ENCODE data around the gene DCXR. TPM values are rescaled to one million over a fixed set of nuclear protein-coding genes. Genes with fewer than 3 reads are reported as not detected.

DCXR gene
- total and polyA plus RNA-seq, 2 of the 13 experiments (the other 11 are each of a cell fraction or from before 2014, with no cell fraction given): 287 to 311 TPM

- TF ChIP-seq RERE (CRISPR knock-in tag; IDR thresholded peaks at IDR 0.05; ENCODE audit: low read depth) (0 out of 2 replicates have a peak, but pooled peaks have one; percentile 31), ZNF891 (CRISPR knock-in tag; IDR thresholded peaks at IDR 0.05) (peak; percentile 98), NFYC (CRISPR knock-in tag; IDR thresholded peaks at IDR 0.05) (peak; percentile 89), HIC2 (CRISPR knock-in tag; IDR thresholded peaks at IDR 0.05; ENCODE audit: low read depth) (peak; percentile 67), ZSCAN20 (CRISPR knock-in tag; IDR thresholded peaks at IDR 0.05; ENCODE audit: borderline replicate concordance) (peak; percentile 51; the same call in 1 of the 2 replicates), ARHGAP35 (CRISPR knock-in tag; IDR thresholded peaks at IDR 0.05; ENCODE audit: borderline replicate concordance) (peak; percentile 85; the same call in 1 of the 2 replicates), ZNF883 (CRISPR knock-in tag; IDR thresholded peaks at IDR 0.05; ENCODE audit: not compliant biosample characterization) (peak; percentile 95), GTF2F1 (IDR thresholded peaks at IDR 0.05; ENCODE audit: low read length) (no peak), RXRA (CRISPR knock-in tag; IDR thresholded peaks at IDR 0.05) (peak; percentile 75), HINFP (CRISPR knock-in tag; IDR thresholded peaks at IDR 0.05; ENCODE audit: low read depth) (0 out of 2 replicates have a peak, but pooled peaks have one; percentile 23), KLF12 (CRISPR knock-in tag; IDR thresholded peaks at IDR 0.05; ENCODE audit: borderline replicate concordance) (peak; percentile 73; the same call in 1 of the 2 replicates), YEATS4 (CRISPR knock-in tag; IDR thresholded peaks at IDR 0.05; ENCODE audit: borderline replicate concordance) (peak; percentile 69; the same call in 1 of the 2 replicates), ARID4A (CRISPR knock-in tag; IDR thresholded peaks at IDR 0.05; ENCODE audit: borderline replicate concordance) (peak; percentile 100), ZNF296 (CRISPR knock-in tag; conservative IDR thresholded peaks at IDR 0.05) (peak; percentile 86; the same call in 1 of the 2 replicates)
Measured at GRCh38 chr17:82037092-82037888, at the start of gene DCXR (continued).
